HL-60 (cell line): ENCODE measurements around the gene PARP2.

Experiments
- CTCF ChIP-seq: IDR thresholded peaks from one replicate; pipeline ENCODE4 v1.5.1; 2011; ENCODE audit warnings: low read length, control low read depth, inconsistent platforms; ENCODE audit not compliant: insufficient read depth
- POLR2AphosphoS5 ChIP-seq: IDR thresholded peaks from 2 replicates; pipeline ENCODE4 v1.6.1; 2012; ENCODE audit warnings: low read depth
- REST ChIP-seq: IDR thresholded peaks from 2 replicates; pipeline ENCODE4 v1.6.1; 2012; ENCODE audit warnings: low read depth; ENCODE audit not compliant: insufficient replicate concordance

- no peak for TF ChIP-seq CTCF
- TF ChIP-seq REST: no peak
- no peak for TF ChIP-seq POLR2AphosphoS5
Measured at GRCh38 chr14:20302042-20302755, 41.2 kb upstream of the PARP2 start.
